ENCODE data around the gene CFHR2. TPM values are rescaled to one million over a fixed set of nuclear protein-coding genes. Genes with fewer than 3 reads are reported as not detected.
"Not testable (repeated sequence)": the region's sequence is repeated elsewhere in the genome, so short reads cannot be mapped to it uniquely, and the experiment has no call there.

Gene CFHR2
- total RNA-seq, 1 donor from 2014 or later, result not detected

- H3K9me3 Mint-ChIP-seq (ENCODE audit: unreplicated experiment), result no peaks in the 10 kb centered on the region
- H3K36me3 Mint-ChIP-seq (ENCODE audit: low read depth, unreplicated experiment), result no peaks in the 10 kb centered on the region
- Histone ChIP-seq H3K4me3 (ENCODE audit: insufficient read depth, low read depth, low read length) (no peak overlapping the region), H2AFZ (ENCODE audit: low read depth, low read length) (no peak overlapping the region), H3K27ac (ENCODE audit: low read depth, low read length) (no peak overlapping the region), H3K36me3 (ENCODE audit: insufficient read depth, low read length) (no peaks in the 10 kb centered on the region), H3K27me3 (ENCODE audit: insufficient read depth, low read length) (no peaks in the 10 kb centered on the region), H3K4me1 (ENCODE audit: insufficient read depth, low read length) (no peaks in the 10 kb centered on the region), H4K20me1 (ENCODE audit: insufficient read depth, low read length) (no peaks in the 10 kb centered on the region), H3K79me2 (ENCODE audit: insufficient read depth, low read length) (no peaks in the 10 kb centered on the region), H3K4me2 (ENCODE audit: low read length) (no peak overlapping the region), H3K9ac (ENCODE audit: low read length) (no peak overlapping the region), H3K9me3 (ENCODE audit: insufficient read depth, low read depth, low read length) (no peaks in the 10 kb centered on the region)
- DNase-seq (ENCODE audit: low read depth) (no peak), FAIRE-seq (no peak)
- TF ChIP-seq CTCF (IDR thresholded peaks at IDR 0.05; ENCODE audit: insufficient read depth, low read depth, low read length) (no peak), EZH2 (IDR thresholded peaks at IDR 0.05; ENCODE audit: insufficient read depth, low read length) (no peak)
- H3K27ac Mint-ChIP-seq (ENCODE audit: unreplicated experiment), result no peak overlapping the region
- no peak overlapping the region for H3K4me3 Mint-ChIP-seq (ENCODE audit: unreplicated experiment)
- H3K4me1 Mint-ChIP-seq (ENCODE audit: low read depth, unreplicated experiment), result no peaks in the 10 kb centered on the region
- no peaks in the 10 kb centered on the region for H3K27me3 Mint-ChIP-seq (ENCODE audit: low read depth, unreplicated experiment)
Observed at GRCh38 chr1:196902344-196902743, 41.2 kb upstream of the CFHR2 start.

GRCh38 chr1:196910215-196910614 lies 33.3 kb upstream of the CFHR2 start:
- Histone ChIP-seq H3K27me3 (ENCODE audit: insufficient read depth, low read length) (no peaks in the 10 kb centered on the region), H3K4me1 (ENCODE audit: insufficient read depth, low read length) (no peaks in the 10 kb centered on the region), H2AFZ (ENCODE audit: low read depth, low read length) (no peak overlapping the region), H4K20me1 (ENCODE audit: insufficient read depth, low read length) (no peaks in the 10 kb centered on the region), H3K9ac (ENCODE audit: low read length) (no peak overlapping the region), H3K4me3 (ENCODE audit: insufficient read depth, low read depth, low read length) (no peak overlapping the region), H3K9me3 (ENCODE audit: insufficient read depth, low read depth, low read length) (no peaks in the 10 kb centered on the region), H3K79me2 (ENCODE audit: insufficient read depth, low read length) (no peaks in the 10 kb centered on the region), H3K4me2 (ENCODE audit: low read length) (no peak overlapping the region), H3K27ac (ENCODE audit: low read depth, low read length) (no peak overlapping the region), H3K36me3 (ENCODE audit: insufficient read depth, low read length) (no peaks in the 10 kb centered on the region)
- Mint-ChIP-seq H3K9me3 (ENCODE audit: unreplicated experiment) (no peaks in the 10 kb centered on the region), H3K36me3 (ENCODE audit: low read depth, unreplicated experiment) (no peaks in the 10 kb centered on the region), H3K4me1 (ENCODE audit: low read depth, unreplicated experiment) (no peaks in the 10 kb centered on the region), H3K27ac (ENCODE audit: unreplicated experiment) (no peak overlapping the region), H3K27me3 (ENCODE audit: low read depth, unreplicated experiment) (no peaks in the 10 kb centered on the region), H3K4me3 (ENCODE audit: unreplicated experiment) (no peak overlapping the region)
- FAIRE-seq, result no peak
- DNase-seq (ENCODE audit: low read depth), result no peak
- TF ChIP-seq CTCF (IDR thresholded peaks at IDR 0.05; ENCODE audit: insufficient read depth, low read depth, low read length) (no peak), EZH2 (IDR thresholded peaks at IDR 0.05; ENCODE audit: insufficient read depth, low read length) (no peak)

GRCh38 chr1:196912283-196912682 lies 31.3 kb upstream of the CFHR2 start:
- H3K27me3 Mint-ChIP-seq (ENCODE audit: low read depth, unreplicated experiment); FAIRE-seq; H3K9me3 Mint-ChIP-seq (ENCODE audit: unreplicated experiment); H3K4me3 ChIP-seq (ENCODE audit: insufficient read depth, low read depth, low read length); H3K79me2 ChIP-seq (ENCODE audit: insufficient read depth, low read length); H3K4me3 Mint-ChIP-seq (ENCODE audit: unreplicated experiment); H3K36me3 Mint-ChIP-seq (ENCODE audit: low read depth, unreplicated experiment); H4K20me1 ChIP-seq (ENCODE audit: insufficient read depth, low read length); H3K27ac ChIP-seq (ENCODE audit: low read depth, low read length); H3K9ac ChIP-seq (ENCODE audit: low read length); H3K4me1 ChIP-seq (ENCODE audit: insufficient read depth, low read length); H3K36me3 ChIP-seq (ENCODE audit: insufficient read depth, low read length); DNase-seq (ENCODE audit: low read depth); H2AFZ ChIP-seq (ENCODE audit: low read depth, low read length); H3K9me3 ChIP-seq (ENCODE audit: insufficient read depth, low read depth, low read length); H3K27me3 ChIP-seq (ENCODE audit: insufficient read depth, low read length); H3K4me2 ChIP-seq (ENCODE audit: low read length); H3K27ac Mint-ChIP-seq (ENCODE audit: unreplicated experiment); H3K4me1 Mint-ChIP-seq (ENCODE audit: low read depth, unreplicated experiment): not testable (repeated sequence)

- H2AFZ ChIP-seq (ENCODE audit: low read depth, low read length); H3K36me3 Mint-ChIP-seq (ENCODE audit: low read depth, unreplicated experiment); H3K36me3 ChIP-seq (ENCODE audit: insufficient read depth, low read length); H3K4me2 ChIP-seq (ENCODE audit: low read length); H3K9me3 Mint-ChIP-seq (ENCODE audit: unreplicated experiment); H3K27me3 Mint-ChIP-seq (ENCODE audit: low read depth, unreplicated experiment); H3K9ac ChIP-seq (ENCODE audit: low read length); H3K27ac ChIP-seq (ENCODE audit: low read depth, low read length); H3K79me2 ChIP-seq (ENCODE audit: insufficient read depth, low read length); H3K4me3 Mint-ChIP-seq (ENCODE audit: unreplicated experiment); H3K4me3 ChIP-seq (ENCODE audit: insufficient read depth, low read depth, low read length); FAIRE-seq; H3K4me1 ChIP-seq (ENCODE audit: insufficient read depth, low read length); H3K9me3 ChIP-seq (ENCODE audit: insufficient read depth, low read depth, low read length); H3K4me1 Mint-ChIP-seq (ENCODE audit: low read depth, unreplicated experiment); H4K20me1 ChIP-seq (ENCODE audit: insufficient read depth, low read length); H3K27ac Mint-ChIP-seq (ENCODE audit: unreplicated experiment); H3K27me3 ChIP-seq (ENCODE audit: insufficient read depth, low read length): not testable (repeated sequence)
- DNase-seq (ENCODE audit: low read depth), result peak; percentile 6
Observed at GRCh38 chr1:196926839-196927238, 16.7 kb upstream of the CFHR2 start.

- not testable (repeated sequence) for H3K27me3 Mint-ChIP-seq (ENCODE audit: low read depth, unreplicated experiment); H3K27ac ChIP-seq (ENCODE audit: low read depth, low read length); H3K36me3 ChIP-seq (ENCODE audit: insufficient read depth, low read length); DNase-seq (ENCODE audit: low read depth); FAIRE-seq; H3K4me3 Mint-ChIP-seq (ENCODE audit: unreplicated experiment); H3K27me3 ChIP-seq (ENCODE audit: insufficient read depth, low read length); H4K20me1 ChIP-seq (ENCODE audit: insufficient read depth, low read length); H3K27ac Mint-ChIP-seq (ENCODE audit: unreplicated experiment); H2AFZ ChIP-seq (ENCODE audit: low read depth, low read length); H3K36me3 Mint-ChIP-seq (ENCODE audit: low read depth, unreplicated experiment); H3K4me2 ChIP-seq (ENCODE audit: low read length); H3K79me2 ChIP-seq (ENCODE audit: insufficient read depth, low read length); H3K4me1 ChIP-seq (ENCODE audit: insufficient read depth, low read length); H3K9me3 ChIP-seq (ENCODE audit: insufficient read depth, low read depth, low read length); H3K4me1 Mint-ChIP-seq (ENCODE audit: low read depth, unreplicated experiment); H3K9me3 Mint-ChIP-seq (ENCODE audit: unreplicated experiment); H3K9ac ChIP-seq (ENCODE audit: low read length); H3K4me3 ChIP-seq (ENCODE audit: insufficient read depth, low read depth, low read length)
Observed at GRCh38 chr1:196932853-196933252, 10.7 kb upstream of the CFHR2 start.
